CD4-positive, alpha-beta T cell (primary cell): ENCODE data around the gene STOM. TPM values are rescaled to one million over a fixed set of nuclear protein-coding genes. Genes with fewer than 3 reads are reported as not detected.

Experiments
- ATAC-seq: fragments of 200-7000 bp; cut with Tn5 transposase; one replicate; pipeline ENCODE4 v1.10.0; 2022; ENCODE audit warnings: mild to moderate bottlenecking; ENCODE audit not compliant: poor library complexity
- CTCF ChIA-PET: fragments of 350-600 bp; sonication (Branson Sonifier 250); formaldehyde crosslinking; loops from one replicate; lab custom pipeline; 2021; ENCODE audit warnings: antibody characterized with exemption, inconsistent platforms; lab: Charles Lee
- POLR2A ChIA-PET: fragments of 350-600 bp; sonication (Branson Sonifier 250); formaldehyde crosslinking; loops from one replicate; lab custom pipeline; 2021; ENCODE audit warnings: antibody characterized with exemption, inconsistent platforms; lab: Charles Lee
- DNase-seq, 14 experiments: peaks; one replicate each; pipeline ENCODE4 v3.0.0-alpha.2; 2013 to 2020; ENCODE audit warnings: mixed read lengths in 2 of 14
- H3K27ac ChIP-seq, 2 donors: one replicate each; pipeline versions ENCODE4 v1.5.1 to v1.7.0; 2013; ENCODE audit warnings: low read length in 2 of 2, low read depth in 1 of 2, mild to moderate bottlenecking in 1 of 2
- H3K27me3 ChIP-seq, 2 experiments: 1 replicate in 1 of 2; 2 replicates in 1 of 2; pipeline versions ENCODE4 v1.6.1 to v1.7.0; 2013; ENCODE audit warnings: low read length in 2 of 2, control low read depth in 1 of 2, mild to moderate bottlenecking in 1 of 2, moderate library complexity in 1 of 2; ENCODE audit not compliant: insufficient read depth in 2 of 2, control insufficient read depth in 1 of 2
- H3K36me3 ChIP-seq: one replicate; pipeline ENCODE4 v1.6.1; 2013; ENCODE audit warnings: low read length, control low read depth; ENCODE audit not compliant: insufficient read depth
- H3K4me1 ChIP-seq: one replicate; pipeline ENCODE4 v1.6.1; 2013; ENCODE audit warnings: low read length, control low read depth; ENCODE audit not compliant: insufficient read depth
- H3K4me3 ChIP-seq: one replicate; pipeline ENCODE4 v1.5.1; 2013; ENCODE audit warnings: mild to moderate bottlenecking, low read length, moderate library complexity
- H3K9me3 ChIP-seq, 2 experiments: 1 replicate in 1 of 2; 2 replicates in 1 of 2; pipeline versions ENCODE4 v1.6.1 to v1.7.0; 2013; ENCODE audit warnings: low read length in 2 of 2, mild to moderate bottlenecking in 2 of 2, control low read depth in 1 of 2, moderate library complexity in 1 of 2; ENCODE audit not compliant: control insufficient read depth in 1 of 2, insufficient read depth in 1 of 2
- H3K27ac Mint-ChIP-seq: one replicate; pipeline ENCODE4 v1.8.0; 2020; ENCODE audit warnings: mixed read lengths
- H3K27me3 Mint-ChIP-seq: one replicate; pipeline ENCODE4 v1.8.0; 2021; ENCODE audit warnings: mixed read lengths
- H3K36me3 Mint-ChIP-seq: one replicate; pipeline ENCODE4 v1.8.0; 2021; ENCODE audit warnings: low read depth, mixed read lengths
- H3K4me1 Mint-ChIP-seq: one replicate; pipeline ENCODE4 v1.8.0; 2021; ENCODE audit warnings: low read depth, mixed read lengths
- H3K4me3 Mint-ChIP-seq: one replicate; pipeline ENCODE4 v1.8.0; 2020; ENCODE audit warnings: mild to moderate bottlenecking, mixed read lengths
- H3K9me3 Mint-ChIP-seq: one replicate; pipeline ENCODE4 v1.8.0; 2020; ENCODE audit warnings: mixed read lengths
- intact Hi-C, 2 experiments: fragments of 100-400 bp; cut with DNase I in 1 of 2; cut with micrococcal nuclease in 1 of 2; formaldehyde crosslinking; loops; one replicate each; pipeline versions ENCODE4 v1.15.1 to v1.9.0; 2023 to 2025; cut with DNase I, micrococcal nuclease
- total RNA-seq, 174 experiments: library from RNA in 2 of 174; stranded (reverse) in 2 of 174; gene quantifications; one replicate each; pipeline ENCODE4 v1.2.3 and lab custom pipeline; 2021 to 2026
- TF ChIP-seq, protein P1 (sequence below): fragments of 200-600 bp; IDR thresholded peaks from one replicate; pipeline ENCODE4 v1.8.0; 2022; ENCODE audit warnings: antibody characterized with exemption, mild to moderate bottlenecking

The STOM gene
- total RNA-seq, 2 experiments from 2014 or later: 26.1 to 27.9 TPM

DNA sequence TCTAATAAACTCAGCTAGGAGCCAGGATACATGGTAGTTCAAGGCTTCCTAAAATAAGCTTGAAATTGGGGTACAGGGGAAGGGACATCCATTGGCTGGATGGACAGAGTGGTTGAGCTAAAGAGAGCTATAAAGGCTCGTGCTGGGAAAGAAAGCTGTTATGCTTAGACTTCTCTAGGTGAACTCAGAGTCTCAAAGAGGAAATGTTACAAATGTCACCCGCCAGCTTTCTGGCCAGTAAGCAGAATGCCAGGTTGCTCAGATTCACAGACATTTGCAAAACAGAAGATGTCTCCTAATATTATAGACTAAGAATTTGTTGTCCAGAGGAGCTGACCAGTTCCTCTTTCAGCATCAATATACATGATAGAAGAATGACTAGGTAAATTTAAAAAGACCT, 30.6 kb downstream of the STOM start:
- ATAC-seq (no peak), DNase-seq (no peak)
- H3K4me1 ChIP-seq: peaks cover 4% of the 10 kb centered on the region
- ChIA-PET CTCF (interaction anchor here (1.8 kb wide), 1 partner anchor 19 kb away, joined by 10 read pairs; no protein-coding TSS in a partner anchor), POLR2A (no interaction called here)
- peaks cover 37% of the 10 kb centered on the region for H3K36me3 Mint-ChIP-seq
- TF ChIP-seq, protein P1, sequence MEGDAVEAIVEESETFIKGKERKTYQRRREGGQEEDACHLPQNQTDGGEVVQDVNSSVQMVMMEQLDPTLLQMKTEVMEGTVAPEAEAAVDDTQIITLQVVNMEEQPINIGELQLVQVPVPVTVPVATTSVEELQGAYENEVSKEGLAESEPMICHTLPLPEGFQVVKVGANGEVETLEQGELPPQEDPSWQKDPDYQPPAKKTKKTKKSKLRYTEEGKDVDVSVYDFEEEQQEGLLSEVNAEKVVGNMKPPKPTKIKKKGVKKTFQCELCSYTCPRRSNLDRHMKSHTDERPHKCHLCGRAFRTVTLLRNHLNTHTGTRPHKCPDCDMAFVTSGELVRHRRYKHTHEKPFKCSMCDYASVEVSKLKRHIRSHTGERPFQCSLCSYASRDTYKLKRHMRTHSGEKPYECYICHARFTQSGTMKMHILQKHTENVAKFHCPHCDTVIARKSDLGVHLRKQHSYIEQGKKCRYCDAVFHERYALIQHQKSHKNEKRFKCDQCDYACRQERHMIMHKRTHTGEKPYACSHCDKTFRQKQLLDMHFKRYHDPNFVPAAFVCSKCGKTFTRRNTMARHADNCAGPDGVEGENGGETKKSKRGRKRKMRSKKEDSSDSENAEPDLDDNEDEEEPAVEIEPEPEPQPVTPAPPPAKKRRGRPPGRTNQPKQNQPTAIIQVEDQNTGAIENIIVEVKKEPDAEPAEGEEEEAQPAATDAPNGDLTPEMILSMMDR: no peak
- no peak overlapping the region for H3K27ac Mint-ChIP-seq
- no peaks in the 10 kb centered on the region for H3K9me3 Mint-ChIP-seq
- H3K4me3 ChIP-seq: no peak overlapping the region
- intact Hi-C loops: no loop called here
- H3K9me3 ChIP-seq: no peaks in the 10 kb centered on the region
- H3K27ac ChIP-seq: no peak overlapping the region
- H3K27me3 ChIP-seq: no peaks in the 10 kb centered on the region
- peaks cover 55% of the 10 kb centered on the region for H3K36me3 ChIP-seq
- H3K27me3 Mint-ChIP-seq: no peaks in the 10 kb centered on the region
- H3K4me1 Mint-ChIP-seq: no peaks in the 10 kb centered on the region
- no peak overlapping the region for H3K4me3 Mint-ChIP-seq

DNA sequence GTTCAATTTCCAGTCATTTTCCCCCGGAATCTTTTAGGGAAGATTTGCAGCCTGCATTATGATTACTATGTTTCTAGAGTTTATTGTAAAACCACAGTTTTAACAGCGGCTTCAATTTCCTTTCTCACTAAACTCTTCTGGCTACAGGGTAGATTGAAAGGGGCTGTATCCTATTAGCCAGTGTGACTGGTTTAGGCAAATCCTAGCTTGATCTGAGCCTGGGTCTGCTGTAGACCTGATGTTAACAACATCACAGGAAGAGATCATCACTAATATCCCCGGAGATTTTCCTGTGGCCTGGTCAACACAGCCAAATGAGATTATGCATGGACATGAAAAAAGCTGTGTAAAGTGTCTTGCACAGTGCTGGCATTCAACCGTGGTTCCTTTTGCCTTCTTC, 33.4 kb downstream of the STOM start:
- intact Hi-C loops: no loop called here
- no peak for ATAC-seq

DNA sequence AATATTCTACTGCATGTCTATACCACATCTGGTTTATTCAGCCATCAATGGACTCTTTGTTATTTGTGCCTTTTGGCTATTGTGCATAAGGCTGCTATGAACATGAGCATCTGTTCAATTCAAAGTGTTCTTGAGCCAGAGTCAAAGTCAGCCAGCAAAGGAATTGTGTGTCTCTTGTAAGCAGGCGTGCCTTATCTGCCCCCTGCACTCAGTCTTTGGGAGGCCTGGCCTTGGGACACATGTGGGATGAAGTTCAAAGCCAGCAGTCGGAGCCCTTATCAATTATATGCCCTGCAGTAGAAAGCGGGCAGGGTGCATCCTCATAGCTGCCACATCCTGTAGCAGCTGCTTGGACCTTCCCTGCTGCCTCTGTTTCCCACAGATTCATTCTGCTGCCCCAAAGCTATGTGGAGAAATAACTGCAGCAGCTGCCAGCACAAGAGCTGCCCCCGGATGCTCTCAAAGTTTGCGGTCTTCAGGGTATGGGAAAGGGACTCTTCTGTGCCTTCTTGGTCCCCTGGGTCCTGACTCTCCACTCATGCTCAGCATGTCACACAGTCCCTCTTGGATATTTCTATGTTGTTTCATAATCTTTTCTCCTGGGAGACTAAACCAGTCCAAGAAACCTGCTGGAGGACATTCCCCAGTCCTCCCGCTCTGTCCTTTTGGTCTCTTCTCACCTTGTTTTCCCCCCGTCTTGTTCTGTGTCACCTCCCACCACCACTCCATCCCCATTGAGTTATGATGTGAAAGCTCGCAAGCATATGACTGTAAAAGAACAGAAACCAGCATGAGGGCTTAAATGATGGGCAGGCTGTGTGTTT, 35.9 kb downstream of the STOM start:
- Mint-ChIP-seq H3K36me3 (peaks cover 11% of the 10 kb centered on the region), H3K4me1 (no peaks in the 10 kb centered on the region), H3K27me3 (no peaks in the 10 kb centered on the region), H3K9me3 (no peaks in the 10 kb centered on the region), H3K27ac (no peak overlapping the region), H3K4me3 (no peak overlapping the region)
- no peak for DNase-seq
- intact Hi-C loops: no loop called here
- Histone ChIP-seq H3K9me3 (no peaks in the 10 kb centered on the region), H3K4me1 (no peaks in the 10 kb centered on the region), H3K36me3 (peaks cover 20% of the 10 kb centered on the region), H3K27me3 (no peaks in the 10 kb centered on the region), H3K27ac (no peak overlapping the region), H3K4me3 (no peak overlapping the region)
- ATAC-seq: no peak
- ChIA-PET CTCF (interaction anchor here (1.2 kb wide), 1 partner anchor 15 kb away, joined by 4 read pairs; no protein-coding TSS in a partner anchor), POLR2A (no interaction called here)
- TF ChIP-seq, protein P1: no peak

More for the DNA sequence above, 33.4 kb downstream of the STOM start:
- Mint-ChIP-seq H3K4me3 (no peak overlapping the region), H3K9me3 (no peaks in the 10 kb centered on the region), H3K36me3 (peaks cover 24% of the 10 kb centered on the region), H3K27me3 (no peaks in the 10 kb centered on the region), H3K27ac (no peak overlapping the region), H3K4me1 (no peaks in the 10 kb centered on the region)
- ChIA-PET CTCF (no interaction called here), POLR2A (no interaction called here)
- DNase-seq: no peak
- H3K27me3 ChIP-seq: no peaks in the 10 kb centered on the region
- H3K36me3 ChIP-seq: peaks cover 40% of the 10 kb centered on the region
- H3K4me1 ChIP-seq: no peaks in the 10 kb centered on the region
- H3K27ac ChIP-seq: no peak overlapping the region
- TF ChIP-seq, protein P1: no peak
- H3K9me3 ChIP-seq: no peaks in the 10 kb centered on the region
- H3K4me3 ChIP-seq: no peak overlapping the region
